SK-N-SH (cell line): ENCODE results near the gene HSPA5. TPM values are rescaled to one million over a fixed set of nuclear protein-coding genes. Genes with fewer than 3 reads are reported as not detected.

ENCODE experiments used
- CTCF ChIA-PET: fragments of 300-600, 350-600 bp; formaldehyde crosslinking; extraction: SDS; loops from one replicate; lab custom pipeline; 2021; lab: Yijun Ruan, JAX
- POLR2A ChIA-PET: fragments of 350-600 bp; sonication (Branson Sonifier 250); formaldehyde crosslinking; extraction: SDS; loops from one replicate; lab custom pipeline; 2020; ENCODE audit warnings: antibody characterized with exemption, inconsistent platforms; lab: Yijun Ruan, JAX
- DNase-seq: peaks from one replicate; pipeline ENCODE4 v3.0.0; 2012
- H2AFZ ChIP-seq: fragments of 200-600 bp; sonication (generic); 2 replicates; pipeline ENCODE4 v1.8.1; 2016; ENCODE audit warnings: antibody characterized with exemption, mild to moderate bottlenecking, low read depth
- H3F3A ChIP-seq: fragments of 200-600 bp; sonication (generic); replicated peaks from 2 replicates; pipeline ENCODE3; 2016; ENCODE audit warnings: antibody characterized with exemption, mild to moderate bottlenecking; ENCODE audit not compliant: insufficient read depth
- H3K27ac ChIP-seq, 2 experiments: fragments of 200-500 bp in 1 of 2; fragments of 200-600 bp in 1 of 2; sonication (Bioruptor generic) in 1 of 2; sonication (generic), shearing (Covaris generic) in 1 of 2; 2 replicates each; pipeline versions ENCODE4 v1.5.1 to v1.6.1; 2014 to 2016; ENCODE audit warnings: low read depth in 2 of 2, inconsistent platforms in 1 of 2, low read length in 1 of 2, mild to moderate bottlenecking in 1 of 2, mixed read lengths in 1 of 2
- H3K27me3 ChIP-seq: fragments of 200-600 bp; sonication (generic), shearing (Covaris generic); 2 replicates; pipeline ENCODE4 v1.6.1; 2016; ENCODE audit warnings: mixed run types; ENCODE audit not compliant: insufficient read depth
- H3K36me3 ChIP-seq, 2 experiments: fragments of 200-500 bp in 1 of 2; fragments of 200-600 bp in 1 of 2; sonication (Bioruptor generic) in 1 of 2; sonication (generic) in 1 of 2; replicated peaks in 1 of 2; 2 replicates each; pipeline versions ENCODE3 to v1.5.1; 2014 to 2016; ENCODE audit warnings: low read length in 1 of 2, mild to moderate bottlenecking in 1 of 2; ENCODE audit not compliant: insufficient read depth in 2 of 2, control insufficient read depth in 1 of 2
- H3K4me1 ChIP-seq, 2 experiments: fragments of 200-500 bp in 1 of 2; fragments of 200-600 bp in 1 of 2; sonication (Bioruptor generic) in 1 of 2; sonication (generic), shearing (Covaris generic) in 1 of 2; 2 replicates each; pipeline versions ENCODE4 v1.5.1 to v1.6.1; 2014 to 2016; ENCODE audit warnings: low read depth in 1 of 2, low read length in 1 of 2, mixed run types in 1 of 2; ENCODE audit not compliant: insufficient read depth in 2 of 2, control insufficient read depth in 1 of 2
- H3K4me2 ChIP-seq: fragments of 200-600 bp; sonication (generic), shearing (Covaris generic); 2 replicates; pipeline ENCODE4 v1.6.1; 2017; ENCODE audit warnings: mixed run types
- H3K4me3 ChIP-seq, 2 experiments: fragments of 200-500 bp in 1 of 2; fragments of 200-600 bp in 1 of 2; sonication (Bioruptor generic) in 1 of 2; sonication (generic), shearing (Covaris generic) in 1 of 2; 2 replicates each; pipeline versions ENCODE4 v1.5.1 to v1.8.1; 2014 to 2016; ENCODE audit warnings: low read depth in 2 of 2, inconsistent platforms in 1 of 2, low read length in 1 of 2, mild to moderate bottlenecking in 1 of 2, mixed read lengths in 1 of 2, moderate library complexity in 1 of 2
- H3K79me2 ChIP-seq: fragments of 200-600 bp; sonication (generic); 2 replicates; pipeline ENCODE4 v1.8.1; 2017; ENCODE audit warnings: mild to moderate bottlenecking; ENCODE audit not compliant: insufficient read depth
- H3K9ac ChIP-seq: fragments of 200-600 bp; sonication (generic); 2 replicates; pipeline ENCODE4 v1.6.1; 2017; ENCODE audit warnings: mixed run types
- H3K9me2 ChIP-seq: fragments of 200-600 bp; sonication (generic); 2 replicates; pipeline ENCODE4 v1.6.1; 2017; ENCODE audit warnings: mixed run types
- H3K9me3 ChIP-seq: fragments of 200-600 bp; sonication (generic); 2 replicates; pipeline ENCODE4 v1.6.1; 2017; ENCODE audit warnings: mixed run types, mild to moderate bottlenecking, moderate library complexity
- H4K20me1 ChIP-seq: fragments of 200-600 bp; sonication (generic); 2 replicates; pipeline ENCODE4 v1.6.1; 2017; ENCODE audit warnings: mild to moderate bottlenecking, mixed run types; ENCODE audit not compliant: insufficient read depth
- EZH2phosphoT487 ChIP-seq: fragments of 200-600 bp; sonication (generic); IDR thresholded peaks from 2 replicates; pipeline ENCODE4 v1.6.1; 2017; ENCODE audit warnings: low read depth, mixed run types, mild to moderate bottlenecking, antibody characterized with exemption, moderate library complexity, borderline replicate concordance
- FOSL2 ChIP-seq: IDR thresholded peaks from 2 replicates; pipeline ENCODE4 v1.4.0; 2012; ENCODE audit warnings: low read depth, mild to moderate bottlenecking, moderate library complexity, borderline replicate concordance
- FOXM1 ChIP-seq: IDR thresholded peaks from 2 replicates; pipeline ENCODE4 v1.4.0; 2012; ENCODE audit warnings: low read depth, mild to moderate bottlenecking
- GABPA ChIP-seq: IDR thresholded peaks from 2 replicates; pipeline ENCODE4 v1.4.0; 2012; ENCODE audit warnings: low read depth, mild to moderate bottlenecking
- GATA2 ChIP-seq: sonication (generic); formaldehyde crosslinking; IDR thresholded peaks from 2 replicates; pipeline ENCODE4 v1.5.0; 2020; ENCODE audit warnings: mild to moderate bottlenecking, missing genetic modification reagents
- JUND ChIP-seq: IDR thresholded peaks from 2 replicates; pipeline ENCODE4 v1.4.0; 2012
- NRF1 ChIP-seq: IDR thresholded peaks from 2 replicates; pipeline ENCODE4 v1.6.1; 2012; ENCODE audit warnings: low read depth, mild to moderate bottlenecking, low read length
- RAD21 ChIP-seq: IDR thresholded peaks from 2 replicates; pipeline ENCODE4 v1.6.1; 2012; ENCODE audit warnings: mild to moderate bottlenecking, low read length
- RFX5 ChIP-seq: IDR thresholded peaks from 2 replicates; pipeline ENCODE4 v1.6.1; 2012; ENCODE audit warnings: mild to moderate bottlenecking, improper control_type of control experiment, low read length
- SMC3 ChIP-seq: IDR thresholded peaks from 2 replicates; pipeline ENCODE4 v1.6.1; 2012; ENCODE audit warnings: low read depth, low read length, improper control_type of control experiment
- TCF12 ChIP-seq: IDR thresholded peaks from 2 replicates; pipeline ENCODE4 v1.4.0; 2012
- TEAD4 ChIP-seq: IDR thresholded peaks from 2 replicates; pipeline ENCODE4 v1.4.0; 2012; ENCODE audit warnings: mild to moderate bottlenecking, borderline replicate concordance; ENCODE audit not compliant: insufficient read depth
- YY1 ChIP-seq: IDR thresholded peaks from 2 replicates; pipeline ENCODE4 v1.4.0; 2012; ENCODE audit warnings: low read depth, mild to moderate bottlenecking
- WGBS: methylation state at CpG from one replicate; pipeline ENCODE4 v1.1.6; 2017; ENCODE audit warnings: low lambda C conversion rate; 5-methylcytosine and 5-hydroxymethylcytosine counted together
- polyA plus RNA-seq, 3 experiments: library from polyadenylated mRNA; depleted of rRNA; stranded (reverse); fragments of >200 nt; gene quantifications; 2 replicates each; pipeline ENCODE4 v1.2.3, GENCODE V29; 2012
- TF ChIP-seq, protein P1 (sequence below): IDR thresholded peaks from 2 replicates; pipeline ENCODE4 v1.4.0; 2012; ENCODE audit warnings: low read depth, borderline replicate concordance
- TF ChIP-seq, protein P2 (sequence below): IDR thresholded peaks from 2 replicates; pipeline ENCODE4 v1.4.0; 2012; ENCODE audit warnings: low read depth, borderline replicate concordance
- TF ChIP-seq, protein P3 (sequence below): IDR thresholded peaks from 2 replicates; pipeline ENCODE4; 2012
- TF ChIP-seq, protein P4 (sequence below): fragments of 200-600 bp; sonication (generic); IDR thresholded peaks from 2 replicates; pipeline ENCODE4 v1.6.1; 2017; ENCODE audit warnings: antibody characterized with exemption, mild to moderate bottlenecking, moderate library complexity

HSPA5 gene
- polyA plus RNA-seq, 1 of the 3 experiments (the other 2 are of a cell fraction), result 226 TPM

DNA sequence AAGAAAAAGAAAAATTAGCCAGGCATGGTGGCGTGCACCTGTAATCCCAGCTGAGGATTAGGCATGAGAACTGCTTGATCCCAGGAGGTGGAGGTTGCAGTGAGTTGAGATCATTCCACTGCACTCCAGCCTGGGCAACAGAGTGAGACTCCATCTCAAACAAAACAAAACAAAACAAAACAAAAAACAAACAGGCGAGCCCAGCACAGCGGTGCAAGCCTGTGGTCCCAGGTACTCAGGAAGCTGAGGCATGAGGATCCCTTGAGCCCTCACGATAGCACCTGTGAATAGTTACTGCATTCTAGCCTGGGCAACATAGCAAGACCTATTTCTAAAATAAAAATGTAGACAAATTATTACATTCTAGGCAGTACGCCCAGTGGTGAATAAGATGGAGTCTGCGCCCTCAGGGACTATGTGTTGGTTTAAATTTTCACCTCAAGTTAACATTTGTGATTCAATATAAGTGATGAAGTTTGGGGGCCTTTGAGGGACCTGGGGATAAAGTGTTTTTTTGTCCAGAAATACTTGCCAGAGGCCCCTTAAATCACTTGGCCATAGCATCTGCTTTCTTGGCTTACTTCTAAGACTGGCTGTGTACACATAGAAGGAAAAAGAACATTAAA lies 17.1 kb upstream of the HSPA5 start:
- H3F3A ChIP-seq, result no peaks in the 10 kb centered on the region
- H3K79me2 ChIP-seq, result peaks cover 16% of the 10 kb centered on the region
- H3K27ac ChIP-seq, result no peak overlapping the region
- no peaks in the 10 kb centered on the region for H3K36me3 ChIP-seq
- no peak overlapping the region for H3K4me2 ChIP-seq
- H4K20me1 ChIP-seq, result no peaks in the 10 kb centered on the region; the same call in 1 of the 2 replicates
- no peak overlapping the region for H3K9ac ChIP-seq
- no peaks in the 10 kb centered on the region for H3K9me3 ChIP-seq
- H3K27me3 ChIP-seq, result no peaks in the 10 kb centered on the region
- no peak for DNase-seq
- TF ChIP-seq EZH2phosphoT487, result no peak
- no peak for TF ChIP-seq GATA2
- TF ChIP-seq, protein P1, sequence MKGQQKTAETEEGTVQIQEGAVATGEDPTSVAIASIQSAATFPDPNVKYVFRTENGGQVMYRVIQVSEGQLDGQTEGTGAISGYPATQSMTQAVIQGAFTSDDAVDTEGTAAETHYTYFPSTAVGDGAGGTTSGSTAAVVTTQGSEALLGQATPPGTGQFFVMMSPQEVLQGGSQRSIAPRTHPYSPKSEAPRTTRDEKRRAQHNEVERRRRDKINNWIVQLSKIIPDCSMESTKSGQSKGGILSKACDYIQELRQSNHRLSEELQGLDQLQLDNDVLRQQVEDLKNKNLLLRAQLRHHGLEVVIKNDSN, result no peak
- no peak for TF ChIP-seq JUND
- TF ChIP-seq YY1, result no peak
- no peak for TF ChIP-seq FOXM1
- TF ChIP-seq RFX5, result no peak
- no peak for TF ChIP-seq TCF12
- TF ChIP-seq, protein P2, sequence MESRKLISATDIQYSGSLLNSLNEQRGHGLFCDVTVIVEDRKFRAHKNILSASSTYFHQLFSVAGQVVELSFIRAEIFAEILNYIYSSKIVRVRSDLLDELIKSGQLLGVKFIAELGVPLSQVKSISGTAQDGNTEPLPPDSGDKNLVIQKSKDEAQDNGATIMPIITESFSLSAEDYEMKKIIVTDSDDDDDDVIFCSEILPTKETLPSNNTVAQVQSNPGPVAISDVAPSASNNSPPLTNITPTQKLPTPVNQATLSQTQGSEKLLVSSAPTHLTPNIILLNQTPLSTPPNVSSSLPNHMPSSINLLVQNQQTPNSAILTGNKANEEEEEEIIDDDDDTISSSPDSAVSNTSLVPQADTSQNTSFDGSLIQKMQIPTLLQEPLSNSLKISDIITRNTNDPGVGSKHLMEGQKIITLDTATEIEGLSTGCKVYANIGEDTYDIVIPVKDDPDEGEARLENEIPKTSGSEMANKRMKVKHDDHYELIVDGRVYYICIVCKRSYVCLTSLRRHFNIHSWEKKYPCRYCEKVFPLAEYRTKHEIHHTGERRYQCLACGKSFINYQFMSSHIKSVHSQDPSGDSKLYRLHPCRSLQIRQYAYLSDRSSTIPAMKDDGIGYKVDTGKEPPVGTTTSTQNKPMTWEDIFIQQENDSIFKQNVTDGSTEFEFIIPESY, result no peak
- TF ChIP-seq SMC3, result no peak
- H3K4me3 ChIP-seq, result no peak overlapping the region
- H2AFZ ChIP-seq, result no peak overlapping the region
- WGBS, result 93% methylated on average over 6 of the region's 6 CpGs
- POLR2A ChIA-PET, result no interaction called here
- no peaks in the 10 kb centered on the region for H3K9me2 ChIP-seq
- H3K4me1 ChIP-seq, result no peaks in the 10 kb centered on the region; a peak in 1 of 4 replicates
- CTCF ChIA-PET, result no interaction called here

DNA sequence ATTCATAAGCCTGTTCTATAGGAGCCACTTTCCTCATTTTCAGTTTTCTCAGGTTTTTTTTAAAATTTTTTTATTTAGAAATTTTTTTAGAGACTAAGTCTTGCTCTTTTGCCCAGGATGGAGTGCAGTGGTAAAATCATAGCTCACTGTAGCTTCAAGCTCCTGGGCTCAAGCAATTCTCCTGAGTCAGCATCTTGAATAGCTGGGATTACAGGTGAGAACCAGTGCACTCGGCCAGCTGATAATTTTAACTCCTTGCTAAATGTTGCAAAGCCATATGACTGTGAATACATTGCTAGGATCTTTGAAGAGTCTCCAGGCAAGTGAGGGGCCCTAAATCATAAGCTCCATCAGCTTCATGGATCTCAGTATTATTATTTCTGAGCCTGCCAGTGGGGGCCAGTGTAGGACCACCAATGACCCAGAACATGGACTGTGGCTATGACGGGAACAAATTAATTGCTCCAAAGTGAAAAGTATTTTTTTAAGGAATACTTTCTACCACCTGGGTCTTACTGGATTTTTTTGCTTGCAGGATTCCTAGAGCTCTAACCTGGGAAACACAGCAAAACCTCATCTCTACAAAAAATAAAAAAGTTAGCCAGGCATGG lies 14.7 kb upstream of the HSPA5 start:
- Histone ChIP-seq H3K36me3 (no peaks in the 10 kb centered on the region), H3K9ac (no peak overlapping the region), H3F3A (no peaks in the 10 kb centered on the region), H3K27ac (no peak overlapping the region), H3K4me3 (no peak overlapping the region), H2AFZ (no peak overlapping the region), H4K20me1 (no peaks in the 10 kb centered on the region), H3K9me3 (no peaks in the 10 kb centered on the region), H3K9me2 (no peaks in the 10 kb centered on the region), H3K79me2 (no peaks in the 10 kb centered on the region), H3K4me1 (no peaks in the 10 kb centered on the region), H3K4me2 (no peak overlapping the region), H3K27me3 (no peaks in the 10 kb centered on the region)
- peak; percentile 67 for DNase-seq
- 57% methylated on average over 2 of the region's 2 CpGs for WGBS
- ChIA-PET POLR2A (interaction anchor here (2.4 kb wide), 1 partner anchor 15 kb away, joined by 20 read pairs; the partner anchor contains the start of gene HSPA5), CTCF (interaction anchor here (0.6 to 1.9 kb wide), 15 partner anchors 13 to 1235 kb away, joined by 3 to 11 read pairs (median 4); no protein-coding TSS in a partner anchor)
- TF ChIP-seq, protein P3, sequence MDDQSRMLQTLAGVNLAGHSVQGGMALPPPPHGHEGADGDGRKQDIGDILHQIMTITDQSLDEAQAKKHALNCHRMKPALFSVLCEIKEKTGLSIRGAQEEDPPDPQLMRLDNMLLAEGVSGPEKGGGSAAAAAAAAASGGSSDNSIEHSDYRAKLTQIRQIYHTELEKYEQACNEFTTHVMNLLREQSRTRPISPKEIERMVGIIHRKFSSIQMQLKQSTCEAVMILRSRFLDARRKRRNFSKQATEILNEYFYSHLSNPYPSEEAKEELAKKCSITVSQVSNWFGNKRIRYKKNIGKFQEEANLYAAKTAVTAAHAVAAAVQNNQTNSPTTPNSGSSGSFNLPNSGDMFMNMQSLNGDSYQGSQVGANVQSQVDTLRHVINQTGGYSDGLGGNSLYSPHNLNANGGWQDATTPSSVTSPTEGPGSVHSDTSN, result no peak
- TF ChIP-seq SMC3 (peak; percentile 36; the same call in 1 of the 2 replicates), RAD21 (peak; percentile 76), TEAD4 (no peak), GABPA (no peak), NRF1 (no peak), FOSL2 (no peak)
- TF ChIP-seq, protein P4, sequence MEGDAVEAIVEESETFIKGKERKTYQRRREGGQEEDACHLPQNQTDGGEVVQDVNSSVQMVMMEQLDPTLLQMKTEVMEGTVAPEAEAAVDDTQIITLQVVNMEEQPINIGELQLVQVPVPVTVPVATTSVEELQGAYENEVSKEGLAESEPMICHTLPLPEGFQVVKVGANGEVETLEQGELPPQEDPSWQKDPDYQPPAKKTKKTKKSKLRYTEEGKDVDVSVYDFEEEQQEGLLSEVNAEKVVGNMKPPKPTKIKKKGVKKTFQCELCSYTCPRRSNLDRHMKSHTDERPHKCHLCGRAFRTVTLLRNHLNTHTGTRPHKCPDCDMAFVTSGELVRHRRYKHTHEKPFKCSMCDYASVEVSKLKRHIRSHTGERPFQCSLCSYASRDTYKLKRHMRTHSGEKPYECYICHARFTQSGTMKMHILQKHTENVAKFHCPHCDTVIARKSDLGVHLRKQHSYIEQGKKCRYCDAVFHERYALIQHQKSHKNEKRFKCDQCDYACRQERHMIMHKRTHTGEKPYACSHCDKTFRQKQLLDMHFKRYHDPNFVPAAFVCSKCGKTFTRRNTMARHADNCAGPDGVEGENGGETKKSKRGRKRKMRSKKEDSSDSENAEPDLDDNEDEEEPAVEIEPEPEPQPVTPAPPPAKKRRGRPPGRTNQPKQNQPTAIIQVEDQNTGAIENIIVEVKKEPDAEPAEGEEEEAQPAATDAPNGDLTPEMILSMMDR, result peak; percentile 60
- TF ChIP-seq, protein P2, result no peak
- TF ChIP-seq, protein P1, result no peak
